ENCODE measurements around the gene RSRC2. TPM values are rescaled to one million over a fixed set of nuclear protein-coding genes. Genes with fewer than 3 reads are reported as not detected.

RSRC2 gene
- total RNA-seq, 1 donor from 2014 or later, result 104 TPM

GRCh38 chr12:122538496-122538895, 11.8 kb upstream of the RSRC2 start:
- H3K4me1 Mint-ChIP-seq (ENCODE audit: low read depth, unreplicated experiment), result no peaks in the 10 kb centered on the region
- no peak overlapping the region for H3K4me3 Mint-ChIP-seq (ENCODE audit: unreplicated experiment)
- no peak for DNase-seq
- H3K27ac Mint-ChIP-seq (ENCODE audit: unreplicated experiment), result no peak overlapping the region
- no peaks in the 10 kb centered on the region for H3K36me3 Mint-ChIP-seq (ENCODE audit: unreplicated experiment)
- H3K9me3 Mint-ChIP-seq (ENCODE audit: unreplicated experiment), result no peaks in the 10 kb centered on the region
- no peak for TF ChIP-seq CTCF (IDR thresholded peaks at IDR 0.05; ENCODE audit: partially characterized antibody, unreplicated experiment)
- peaks cover 3% of the 10 kb centered on the region for H3K27me3 Mint-ChIP-seq (ENCODE audit: unreplicated experiment)

- Mint-ChIP-seq H3K4me3 (ENCODE audit: unreplicated experiment) (no peak overlapping the region), H3K4me1 (ENCODE audit: low read depth, unreplicated experiment) (no peaks in the 10 kb centered on the region), H3K36me3 (ENCODE audit: unreplicated experiment) (no peaks in the 10 kb centered on the region), H3K9me3 (ENCODE audit: unreplicated experiment) (no peaks in the 10 kb centered on the region), H3K27ac (ENCODE audit: unreplicated experiment) (no peak overlapping the region), H3K27me3 (ENCODE audit: unreplicated experiment) (peaks cover 3% of the 10 kb centered on the region)
- no peak for DNase-seq
- no peak for TF ChIP-seq CTCF (IDR thresholded peaks at IDR 0.05; ENCODE audit: partially characterized antibody, unreplicated experiment)
Measured at GRCh38 chr12:122537021-122537420, 10.3 kb upstream of the RSRC2 start.

GRCh38 chr12:122533856-122534255, 7.1 kb upstream of the RSRC2 start:
- no peak for TF ChIP-seq CTCF (IDR thresholded peaks at IDR 0.05; ENCODE audit: partially characterized antibody, unreplicated experiment)
- H3K4me3 Mint-ChIP-seq (ENCODE audit: unreplicated experiment), result no peak overlapping the region
- H3K4me1 Mint-ChIP-seq (ENCODE audit: low read depth, unreplicated experiment), result no peaks in the 10 kb centered on the region
- no peaks in the 10 kb centered on the region for H3K36me3 Mint-ChIP-seq (ENCODE audit: unreplicated experiment)
- no peak overlapping the region for H3K27ac Mint-ChIP-seq (ENCODE audit: unreplicated experiment)
- no peak for DNase-seq
- no peaks in the 10 kb centered on the region for H3K27me3 Mint-ChIP-seq (ENCODE audit: unreplicated experiment)
- H3K9me3 Mint-ChIP-seq (ENCODE audit: unreplicated experiment), result no peaks in the 10 kb centered on the region

GRCh38 chr12:122528992-122529391, 2.3 kb upstream of the RSRC2 start:
- no peak for DNase-seq
- Mint-ChIP-seq H3K27ac (ENCODE audit: unreplicated experiment) (no peak overlapping the region), H3K36me3 (ENCODE audit: unreplicated experiment) (no peaks in the 10 kb centered on the region), H3K4me3 (ENCODE audit: unreplicated experiment) (no peak overlapping the region), H3K9me3 (ENCODE audit: unreplicated experiment) (peaks cover 2% of the 10 kb centered on the region), H3K4me1 (ENCODE audit: low read depth, unreplicated experiment) (peaks cover 3% of the 10 kb centered on the region), H3K27me3 (ENCODE audit: unreplicated experiment) (no peaks in the 10 kb centered on the region)
- no peak for TF ChIP-seq CTCF (IDR thresholded peaks at IDR 0.05; ENCODE audit: partially characterized antibody, unreplicated experiment)

GRCh38 chr12:122528582-122528981, 1.8 kb upstream of the RSRC2 start:
- peaks cover 2% of the 10 kb centered on the region for H3K9me3 Mint-ChIP-seq (ENCODE audit: unreplicated experiment)
- H3K4me3 Mint-ChIP-seq (ENCODE audit: unreplicated experiment), result no peak overlapping the region
- DNase-seq, result no peak
- H3K27me3 Mint-ChIP-seq (ENCODE audit: unreplicated experiment), result no peaks in the 10 kb centered on the region
- no peaks in the 10 kb centered on the region for H3K36me3 Mint-ChIP-seq (ENCODE audit: unreplicated experiment)
- TF ChIP-seq CTCF (IDR thresholded peaks at IDR 0.05; ENCODE audit: partially characterized antibody, unreplicated experiment), result no peak
- H3K4me1 Mint-ChIP-seq (ENCODE audit: low read depth, unreplicated experiment), result peaks cover 7% of the 10 kb centered on the region
- no peak overlapping the region for H3K27ac Mint-ChIP-seq (ENCODE audit: unreplicated experiment)

All from glutamatergic neuron (in vitro differentiated cells).